ENCODE data around the gene MIEN1.

Gene MIEN1

GRCh38 chr17:39696731-39697130 is 33.6 kb downstream of the MIEN1 start:
- no peak for FAIRE-seq

- no peak for FAIRE-seq
Observed at GRCh38 chr17:39695089-39695474, 35.2 kb downstream of the MIEN1 start.

GRCh38 chr17:39694593-39694992 is 35.7 kb downstream of the MIEN1 start:
- no peak for FAIRE-seq

- no peak for FAIRE-seq
Observed at GRCh38 chr17:39688945-39689344, 41.4 kb downstream of the MIEN1 start.

GRCh38 chr17:39688475-39688835 is 41.9 kb downstream of the MIEN1 start:
- FAIRE-seq, result no peak

GRCh38 chr17:39687546-39688474 is 42.5 kb downstream of the MIEN1 start, which contains the start of gene PGAP3:
TSS of gene PGAP3 (minus strand) at chr17:39688057. CDS start at chr17:39688014, 43 bp downstream.
- FAIRE-seq, result no peak

GRCh38 chr17:39687101-39687545 is 43.2 kb downstream of the MIEN1 start:
- no peak for FAIRE-seq

GRCh38 chr17:39684369-39685192 is 45.8 kb downstream of the MIEN1 start:
- no peak for FAIRE-seq

- FAIRE-seq, result no peak
Observed at GRCh38 chr17:39683295-39683939, 46.9 kb downstream of the MIEN1 start.

- no peak for FAIRE-seq
Observed at GRCh38 chr17:39679521-39680192, 50.7 kb downstream of the MIEN1 start.

Data from colon (tissue), 2 donors.